ENCODE results near the gene ALX3.

The ALX3 gene

GRCh38 chr1:110040548-110040947 lies 29.9 kb downstream of the ALX3 start:
- Histone ChIP-seq H3K9ac (ENCODE audit: low read length) (no peak overlapping the region), H3K79me2 (ENCODE audit: insufficient read depth, low read length) (peaks cover 12% of the 10 kb centered on the region), H3K27me3 (ENCODE audit: low read length) (no peaks in the 10 kb centered on the region), H4K20me1 (ENCODE audit: low read depth, low read length) (no peaks in the 10 kb centered on the region), H3K4me3 (ENCODE audit: insufficient read depth, low read length, poor library complexity, severe bottlenecking) (no peak overlapping the region), H3K9me3 (ENCODE audit: insufficient read depth, low read length) (no peaks in the 10 kb centered on the region), H3K9me2 (replicated peaks; ENCODE audit: insufficient read depth, low read length) (no peaks in the 10 kb centered on the region), H3K4me2 (ENCODE audit: low read depth, low read length, poor library complexity, severe bottlenecking) (no peak overlapping the region), H3K27ac (ENCODE audit: low read depth, low read length) (no peak overlapping the region), H3K36me3 (ENCODE audit: low read length) (peaks cover 13% of the 10 kb centered on the region; the same call in 1 of the 2 replicates), H2AFZ (ENCODE audit: low read depth, low read length, severe bottlenecking) (no peak overlapping the region), H3F3A (ENCODE audit: insufficient read depth) (no peaks in the 10 kb centered on the region)
- TF ChIP-seq EZH2phosphoT487 (conservative IDR thresholded peaks at IDR 0.05; ENCODE audit: low read length) (no peak), CTCF (IDR thresholded peaks at IDR 0.05; ENCODE audit: insufficient read depth, low read length, poor library complexity, severe bottlenecking) (no peak)

GRCh38 chr1:110039641-110040040 lies 30.8 kb downstream of the ALX3 start:
- H3K4me2 ChIP-seq (ENCODE audit: low read depth, low read length, poor library complexity, severe bottlenecking): no peak overlapping the region
- TF ChIP-seq EZH2phosphoT487 (conservative IDR thresholded peaks at IDR 0.05; ENCODE audit: low read length): no peak
- TF ChIP-seq CTCF (IDR thresholded peaks at IDR 0.05; ENCODE audit: insufficient read depth, low read length, poor library complexity, severe bottlenecking): no peak
- peaks cover 9% of the 10 kb centered on the region; the same call in 1 of the 2 replicates for H3K36me3 ChIP-seq (ENCODE audit: low read length)
- H4K20me1 ChIP-seq (ENCODE audit: low read depth, low read length): no peaks in the 10 kb centered on the region
- H3K9me3 ChIP-seq (ENCODE audit: insufficient read depth, low read length): no peaks in the 10 kb centered on the region
- H3K9ac ChIP-seq (ENCODE audit: low read length): no peak overlapping the region
- H2AFZ ChIP-seq (ENCODE audit: low read depth, low read length, severe bottlenecking): no peak overlapping the region
- H3K79me2 ChIP-seq (ENCODE audit: insufficient read depth, low read length): peaks cover 21% of the 10 kb centered on the region
- H3K4me3 ChIP-seq (ENCODE audit: insufficient read depth, low read length, poor library complexity, severe bottlenecking): no peak overlapping the region
- H3K27ac ChIP-seq (ENCODE audit: low read depth, low read length): no peak overlapping the region
- H3F3A ChIP-seq (ENCODE audit: insufficient read depth): no peaks in the 10 kb centered on the region
- H3K9me2 ChIP-seq (replicated peaks; ENCODE audit: insufficient read depth, low read length): no peaks in the 10 kb centered on the region
- H3K27me3 ChIP-seq (ENCODE audit: low read length): no peaks in the 10 kb centered on the region

- TF ChIP-seq EZH2phosphoT487 (conservative IDR thresholded peaks at IDR 0.05; ENCODE audit: low read length) (no peak), CTCF (IDR thresholded peaks at IDR 0.05; ENCODE audit: insufficient read depth, low read length, poor library complexity, severe bottlenecking) (no peak)
- Histone ChIP-seq H3K36me3 (ENCODE audit: low read length) (no peaks in the 10 kb centered on the region), H3K27me3 (ENCODE audit: low read length) (no peaks in the 10 kb centered on the region), H3F3A (ENCODE audit: insufficient read depth) (0 out of 2 replicates have a peak, but pooled peaks cover 2% of the 10 kb centered on the region), H3K9me3 (ENCODE audit: insufficient read depth, low read length) (no peaks in the 10 kb centered on the region), H3K79me2 (ENCODE audit: insufficient read depth, low read length) (peaks cover 23% of the 10 kb centered on the region), H3K27ac (ENCODE audit: low read depth, low read length) (no peak overlapping the region), H2AFZ (ENCODE audit: low read depth, low read length, severe bottlenecking) (no peak overlapping the region), H4K20me1 (ENCODE audit: low read depth, low read length) (no peaks in the 10 kb centered on the region), H3K4me3 (ENCODE audit: insufficient read depth, low read length, poor library complexity, severe bottlenecking) (no peak overlapping the region), H3K9ac (ENCODE audit: low read length) (no peak overlapping the region), H3K4me2 (ENCODE audit: low read depth, low read length, poor library complexity, severe bottlenecking) (no peak overlapping the region), H3K9me2 (replicated peaks; ENCODE audit: insufficient read depth, low read length) (no peaks in the 10 kb centered on the region)
These were observed 32.2 kb downstream of the ALX3 start for GRCh38 chr1:110038271-110038670.

All from SU-DHL-6 (cell line).